Measurements from ENCODE around the gene SPTAN1.
"Not testable (repeated sequence)": the region's sequence is repeated elsewhere in the genome, so short reads cannot be mapped to it uniquely, and the experiment has no call there.

SPTAN1 gene

GRCh38 chr9:128558431-128559310 is 6.3 kb downstream of the SPTAN1 start:
- Mint-ChIP-seq H3K4me1 (ENCODE audit: low read depth) (peaks cover 45% of the 10 kb centered on the region), H3K36me3 (ENCODE audit: low read depth) (peaks cover 25% of the 10 kb centered on the region), H3K27me3 (no peaks in the 10 kb centered on the region), H3K9me3 (no peaks in the 10 kb centered on the region), H3K27ac (peak overlapping the region; percentile 93), H3K4me3 (peak overlapping the region; percentile 58)
- peak; percentile 58 for DNase-seq

DNA sequence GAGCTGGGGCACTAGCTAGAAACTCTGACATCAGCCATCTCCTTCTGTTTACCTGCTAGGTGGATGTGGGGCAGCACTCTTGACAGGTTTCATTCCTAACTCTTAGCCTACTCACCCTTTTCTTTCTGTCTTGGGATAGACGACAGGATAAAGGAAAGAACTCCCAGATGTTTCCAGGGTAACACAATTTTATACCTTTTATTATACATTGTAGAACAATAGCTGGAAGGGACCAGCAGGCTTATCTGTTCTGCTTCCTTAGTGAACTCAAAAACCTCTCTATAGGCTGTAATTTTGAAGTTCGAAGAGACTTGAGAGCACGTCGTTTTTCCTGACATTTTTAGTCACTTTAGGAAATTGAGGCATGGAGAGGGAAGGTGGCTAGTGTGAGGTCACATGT is 13.2 kb downstream of the SPTAN1 start:
- H3K27ac Mint-ChIP-seq = peak overlapping the region; percentile 56
- peaks cover 55% of the 10 kb centered on the region for H3K36me3 Mint-ChIP-seq (ENCODE audit: low read depth)
- H3K4me3 Mint-ChIP-seq = no peak overlapping the region
- peaks cover 23% of the 10 kb centered on the region for H3K4me1 Mint-ChIP-seq (ENCODE audit: low read depth)
- no peaks in the 10 kb centered on the region for H3K9me3 Mint-ChIP-seq
- DNase-seq = no peak
- H3K27me3 Mint-ChIP-seq = no peaks in the 10 kb centered on the region

GRCh38 chr9:128568470-128569078 is 16.2 kb downstream of the SPTAN1 start:
- no peak overlapping the region for H3K4me3 Mint-ChIP-seq
- no peaks in the 10 kb centered on the region for H3K27me3 Mint-ChIP-seq
- peaks cover 22% of the 10 kb centered on the region for H3K4me1 Mint-ChIP-seq (ENCODE audit: low read depth)
- peaks cover 66% of the 10 kb centered on the region for H3K36me3 Mint-ChIP-seq (ENCODE audit: low read depth)
- DNase-seq = no peak
- peak overlapping the region; percentile 61 for H3K27ac Mint-ChIP-seq
- no peaks in the 10 kb centered on the region for H3K9me3 Mint-ChIP-seq

DNA sequence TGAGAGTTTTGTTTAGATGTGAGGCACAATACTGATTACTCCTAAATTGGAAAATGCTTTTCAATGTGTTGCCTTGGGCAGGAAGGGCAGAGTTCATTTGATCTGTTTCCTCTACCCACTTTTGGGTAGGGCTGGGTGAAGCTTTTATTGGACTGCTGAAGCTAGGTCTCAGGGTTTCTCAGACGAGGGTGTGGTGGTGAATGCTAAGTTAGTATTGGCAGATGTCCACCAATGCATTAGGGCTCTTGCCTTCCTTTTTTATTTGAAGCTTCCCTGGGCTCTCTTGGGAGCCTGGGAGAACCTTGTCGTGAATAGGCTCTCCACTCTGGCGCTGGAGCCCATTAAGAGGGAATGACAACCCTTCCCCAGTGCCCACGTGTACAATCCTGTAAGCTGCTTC is 23.1 kb downstream of the SPTAN1 start:
- no peak for DNase-seq
- Mint-ChIP-seq H3K27me3 (no peaks in the 10 kb centered on the region), H3K36me3 (ENCODE audit: low read depth) (peaks cover 86% of the 10 kb centered on the region), H3K27ac (peak overlapping the region; percentile 30), H3K4me3 (no peak overlapping the region), H3K4me1 (ENCODE audit: low read depth) (peaks cover 14% of the 10 kb centered on the region), H3K9me3 (no peaks in the 10 kb centered on the region)

GRCh38 chr9:128575916-128576315 is 23.5 kb downstream of the SPTAN1 start:
- DNase-seq = no peak
- Mint-ChIP-seq H3K27me3 (no peaks in the 10 kb centered on the region), H3K36me3 (ENCODE audit: low read depth) (peaks cover 89% of the 10 kb centered on the region), H3K9me3 (no peaks in the 10 kb centered on the region), H3K4me1 (ENCODE audit: low read depth) (peaks cover 14% of the 10 kb centered on the region), H3K27ac (no peak overlapping the region), H3K4me3 (no peak overlapping the region)

- Mint-ChIP-seq H3K9me3 (no peaks in the 10 kb centered on the region), H3K27ac (peak overlapping the region; percentile 23), H3K4me1 (ENCODE audit: low read depth) (peaks cover 12% of the 10 kb centered on the region), H3K4me3 (no peak overlapping the region), H3K27me3 (no peaks in the 10 kb centered on the region), H3K36me3 (ENCODE audit: low read depth) (peaks cover 95% of the 10 kb centered on the region)
- no peak for DNase-seq
These were observed 24.8 kb downstream of the SPTAN1 start for GRCh38 chr9:128577206-128577605.

DNA sequence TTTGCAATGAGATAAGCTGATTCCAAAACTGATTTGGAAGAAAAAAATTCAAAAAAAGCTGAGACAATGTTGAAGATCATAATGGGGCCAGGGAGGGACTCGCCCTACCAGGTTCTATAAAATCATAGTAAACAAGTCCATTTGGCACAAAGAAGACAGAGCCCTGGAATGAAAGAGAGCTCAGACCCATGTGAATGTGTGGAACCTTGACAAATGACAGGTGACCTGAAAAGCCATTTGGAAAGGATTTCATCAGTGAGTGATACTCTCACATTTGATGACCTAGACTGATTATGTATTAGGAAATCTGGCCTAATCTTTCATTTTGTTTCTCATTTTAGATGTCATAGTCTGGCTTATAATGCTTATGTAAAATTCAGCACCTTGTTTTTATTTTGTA is 26.8 kb downstream of the SPTAN1 start:
- no peaks in the 10 kb centered on the region for H3K9me3 Mint-ChIP-seq
- DNase-seq = no peak
- peaks cover 5% of the 10 kb centered on the region for H3K4me1 Mint-ChIP-seq (ENCODE audit: low read depth)
- peaks cover 97% of the 10 kb centered on the region for H3K36me3 Mint-ChIP-seq (ENCODE audit: low read depth)
- H3K27me3 Mint-ChIP-seq = no peaks in the 10 kb centered on the region
- H3K27ac Mint-ChIP-seq = peak overlapping the region; percentile 83
- H3K4me3 Mint-ChIP-seq = no peak overlapping the region

- Mint-ChIP-seq H3K27me3 (no peaks in the 10 kb centered on the region), H3K4me3 (no peak overlapping the region), H3K4me1 (ENCODE audit: low read depth) (no peaks in the 10 kb centered on the region), H3K9me3 (no peaks in the 10 kb centered on the region), H3K27ac (no peak overlapping the region), H3K36me3 (ENCODE audit: low read depth) (peaks cover 96% of the 10 kb centered on the region)
- DNase-seq = no peak
These were observed 28.3 kb downstream of the SPTAN1 start for GRCh38 chr9:128580731-128581130.

- peaks cover 14% of the 10 kb centered on the region for H3K4me1 Mint-ChIP-seq (ENCODE audit: low read depth)
- H3K36me3 Mint-ChIP-seq (ENCODE audit: low read depth) = peaks cover 95% of the 10 kb centered on the region
- not testable (repeated sequence) for H3K27ac Mint-ChIP-seq, H3K27me3 Mint-ChIP-seq, DNase-seq, H3K9me3 Mint-ChIP-seq, H3K4me3 Mint-ChIP-seq
These were observed 32.8 kb downstream of the SPTAN1 start for GRCh38 chr9:128585155-128585554.

GRCh38 chr9:128586934-128587333 is 34.5 kb downstream of the SPTAN1 start:
- H3K4me1 Mint-ChIP-seq (ENCODE audit: low read depth) = peaks cover 14% of the 10 kb centered on the region
- H3K9me3 Mint-ChIP-seq, DNase-seq, H3K4me3 Mint-ChIP-seq, H3K27me3 Mint-ChIP-seq: not testable (repeated sequence)
- H3K27ac Mint-ChIP-seq = peak overlapping the region; percentile 90
- H3K36me3 Mint-ChIP-seq (ENCODE audit: low read depth) = peaks cover 93% of the 10 kb centered on the region

DNA sequence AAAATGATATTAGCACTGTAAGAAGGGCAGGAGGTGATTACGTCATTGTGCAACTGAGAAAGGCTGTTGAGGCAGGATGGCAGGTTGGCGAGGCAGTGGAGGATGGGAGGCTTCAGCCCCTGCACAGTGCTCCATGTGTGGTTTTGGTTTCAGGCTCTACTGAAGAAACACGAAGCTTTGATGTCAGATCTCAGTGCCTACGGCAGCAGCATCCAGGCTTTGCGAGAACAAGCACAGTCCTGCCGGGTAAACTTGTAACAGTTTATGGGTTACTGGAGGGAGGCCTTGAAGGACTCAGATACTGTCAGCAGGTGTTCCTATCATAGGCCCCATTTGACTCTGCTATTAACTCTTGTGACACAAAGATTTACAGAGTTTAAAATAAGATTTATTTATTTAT is 35.1 kb downstream of the SPTAN1 start:
- H3K36me3 Mint-ChIP-seq (ENCODE audit: low read depth) = peaks cover 93% of the 10 kb centered on the region
- H3K4me1 Mint-ChIP-seq (ENCODE audit: low read depth) = peaks cover 14% of the 10 kb centered on the region
- DNase-seq = peak; percentile 61
- H3K27ac Mint-ChIP-seq = peak overlapping the region; percentile 90
- no peak overlapping the region for H3K4me3 Mint-ChIP-seq
- H3K27me3 Mint-ChIP-seq = no peaks in the 10 kb centered on the region
- no peaks in the 10 kb centered on the region for H3K9me3 Mint-ChIP-seq

DNA sequence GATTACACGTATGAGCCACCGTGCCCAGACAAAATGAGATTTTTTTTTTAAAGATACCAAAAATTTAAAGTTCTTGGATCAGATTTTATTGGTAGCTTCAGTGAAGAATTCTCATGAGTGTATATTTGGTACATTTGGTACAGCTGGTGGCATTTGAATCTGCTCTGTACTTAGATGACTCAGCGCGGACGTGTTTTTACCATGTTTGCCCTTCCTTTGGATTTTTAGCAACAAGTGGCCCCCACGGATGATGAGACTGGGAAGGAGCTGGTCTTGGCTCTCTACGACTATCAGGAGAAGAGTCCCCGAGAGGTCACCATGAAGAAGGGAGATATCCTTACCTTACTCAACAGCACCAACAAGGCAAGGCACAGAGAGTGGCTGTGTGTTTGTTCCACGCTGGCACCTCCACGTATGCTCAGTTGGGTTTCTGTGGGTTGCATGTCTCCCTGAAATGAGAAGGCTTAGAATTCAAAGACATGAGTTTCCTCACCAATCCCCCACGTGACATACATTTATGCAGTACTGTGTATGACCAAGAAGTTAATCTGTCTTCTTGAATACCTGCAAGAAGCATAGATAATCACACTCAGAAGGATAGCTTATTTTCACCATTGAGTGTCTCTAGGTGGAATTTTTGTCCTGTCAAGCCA is 36.3 kb downstream of the SPTAN1 start:
- no peak for DNase-seq
- no peak overlapping the region for H3K4me3 Mint-ChIP-seq
- peaks cover 14% of the 10 kb centered on the region for H3K4me1 Mint-ChIP-seq (ENCODE audit: low read depth)
- no peaks in the 10 kb centered on the region for H3K27me3 Mint-ChIP-seq
- no peaks in the 10 kb centered on the region for H3K9me3 Mint-ChIP-seq
- H3K36me3 Mint-ChIP-seq (ENCODE audit: low read depth) = peaks cover 93% of the 10 kb centered on the region
- H3K27ac Mint-ChIP-seq = peak overlapping the region; percentile 81

DNA sequence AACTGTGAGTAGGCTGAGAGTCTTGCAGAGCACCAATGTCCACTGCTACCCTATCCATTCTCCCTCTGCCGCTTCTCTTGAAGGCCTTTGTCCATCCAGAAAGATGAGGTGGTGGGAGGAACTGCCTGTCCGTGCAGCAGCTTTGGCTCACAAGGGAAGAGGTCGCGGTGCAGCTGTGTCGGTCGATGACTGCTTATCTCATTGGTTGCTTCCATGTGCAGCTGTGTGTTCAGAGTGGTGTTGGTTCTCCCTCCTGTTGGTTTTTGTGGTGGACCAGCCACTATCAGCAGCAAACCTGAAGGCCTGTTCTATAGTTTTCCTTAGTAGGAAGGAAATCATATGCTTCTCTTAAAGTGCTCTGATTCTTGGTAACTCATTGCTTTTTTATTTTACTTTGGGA is 40.7 kb downstream of the SPTAN1 start:
- H3K27ac Mint-ChIP-seq = no peak overlapping the region
- peaks cover 92% of the 10 kb centered on the region for H3K36me3 Mint-ChIP-seq (ENCODE audit: low read depth)
- no peaks in the 10 kb centered on the region for H3K27me3 Mint-ChIP-seq
- no peak overlapping the region for H3K4me3 Mint-ChIP-seq
- DNase-seq = no peak
- no peaks in the 10 kb centered on the region for H3K9me3 Mint-ChIP-seq
- H3K4me1 Mint-ChIP-seq (ENCODE audit: low read depth) = peaks cover 6% of the 10 kb centered on the region

GRCh38 chr9:128593856-128594255 is 41.5 kb downstream of the SPTAN1 start:
- Mint-ChIP-seq H3K4me3 (no peak overlapping the region), H3K9me3 (no peaks in the 10 kb centered on the region), H3K4me1 (ENCODE audit: low read depth) (peaks cover 1% of the 10 kb centered on the region), H3K27me3 (no peaks in the 10 kb centered on the region), H3K27ac (peak overlapping the region; percentile 3), H3K36me3 (ENCODE audit: low read depth) (peaks cover 92% of the 10 kb centered on the region)
- DNase-seq = no peak

GRCh38 chr9:128595471-128595870 is 43.1 kb downstream of the SPTAN1 start:
- no peak overlapping the region for H3K4me3 Mint-ChIP-seq
- no peak for DNase-seq
- H3K27ac Mint-ChIP-seq = no peak overlapping the region
- H3K36me3 Mint-ChIP-seq (ENCODE audit: low read depth) = peaks cover 96% of the 10 kb centered on the region
- H3K4me1 Mint-ChIP-seq (ENCODE audit: low read depth) = peaks cover 9% of the 10 kb centered on the region
- no peaks in the 10 kb centered on the region for H3K27me3 Mint-ChIP-seq
- H3K9me3 Mint-ChIP-seq = no peaks in the 10 kb centered on the region
